Panc1 (cell line): Measurements from ENCODE around the gene AFDN. TPM values are rescaled to one million over a fixed set of nuclear protein-coding genes. Genes with fewer than 3 reads are reported as not detected.

Source experiments
- ATAC-seq: fragments of 200-7000 bp; cut with Tn5 transposase; 2 replicates; pipeline ENCODE4 v1.9.1; 2020; ENCODE audit warnings: mild to moderate bottlenecking, moderate library complexity
- BruUV-seq: library from RNA; stranded (reverse); fragments of 400-500 nt; replicated peaks from 2 replicates; lab custom pipeline; 2021; lab: Mats Ljungman, UMichigan
- CTCF ChIA-PET: fragments of 300-600 bp; sonication (Branson Sonifier 250); formaldehyde crosslinking; loops from one replicate; lab custom pipeline; 2022; ENCODE audit warnings: antibody characterized with exemption; lab: Charles Lee
- POLR2A ChIA-PET: fragments of 300-600 bp; sonication (Branson Sonifier 250); formaldehyde crosslinking; loops from one replicate; lab custom pipeline; 2022; ENCODE audit warnings: antibody characterized with exemption; lab: Charles Lee
- DNase-seq: peaks from one replicate; pipeline ENCODE4 v3.0.0-alpha.2; 2010; ENCODE audit warnings: low read depth, low spot score
- H3K27ac ChIP-seq: 2 replicates; pipeline ENCODE4 v1.5.1; 2011; ENCODE audit warnings: mild to moderate bottlenecking, low read length, inconsistent platforms
- H3K27me3 ChIP-seq: fragments of 200-500 bp; sonication (Bioruptor generic); 2 replicates; pipeline ENCODE4 v1.6.0; 2014; ENCODE audit warnings: low read length, inconsistent platforms; ENCODE audit not compliant: control insufficient read depth, insufficient read depth
- H3K36me3 ChIP-seq: fragments of 200-500 bp; sonication (Bioruptor generic); 2 replicates; pipeline ENCODE4 v1.5.1; 2014; ENCODE audit warnings: inconsistent platforms, mild to moderate bottlenecking, low read length, moderate library complexity; ENCODE audit not compliant: control insufficient read depth, insufficient read depth
- H3K4me1 ChIP-seq: 2 replicates; pipeline ENCODE4 v1.5.1; 2011; ENCODE audit warnings: inconsistent platforms, mild to moderate bottlenecking, low read length, moderate library complexity; ENCODE audit not compliant: control insufficient read depth, insufficient read depth
- H3K4me3 ChIP-seq, 2 experiments: 2 replicates each; pipeline ENCODE4 v1.5.1; 2011 to 2012; ENCODE audit warnings: low read depth in 2 of 2, low read length in 2 of 2, mild to moderate bottlenecking in 2 of 2, inconsistent platforms in 1 of 2, moderate library complexity in 1 of 2
- H3K9me3 ChIP-seq: fragments of 200-500 bp; sonication (Bioruptor generic); 2 replicates; pipeline ENCODE4 v1.5.1; 2014; ENCODE audit warnings: low read depth, mild to moderate bottlenecking, inconsistent platforms, low read length, moderate library complexity; ENCODE audit not compliant: control insufficient read depth, insufficient read depth
- CTCF ChIP-seq: fragments of 450-650 bp; IDR thresholded peaks from 2 replicates; pipeline ENCODE4 v1.5.1; 2017; ENCODE audit warnings: mild to moderate bottlenecking
- POLR2AphosphoS5 ChIP-seq: IDR thresholded peaks from 2 replicates; pipeline ENCODE4 v1.6.1; 2012; ENCODE audit warnings: mild to moderate bottlenecking, low read depth, low read length, moderate library complexity
- REST ChIP-seq, 2 experiments: IDR thresholded peaks; 2 replicates each; pipeline ENCODE4 v1.6.1; 2011 to 2012; ENCODE audit warnings: low read depth in 2 of 2, control low read depth in 1 of 2, low read length in 1 of 2, mild to moderate bottlenecking in 1 of 2, moderate library complexity in 1 of 2; ENCODE audit not compliant: insufficient read depth in 1 of 2
- SIN3A ChIP-seq: IDR thresholded peaks from 2 replicates; pipeline ENCODE4 v1.6.1; 2012; ENCODE audit warnings: low read depth, mild to moderate bottlenecking, low read length, moderate library complexity, borderline replicate concordance; ENCODE audit not compliant: insufficient read depth
- TCF7L2 ChIP-seq: IDR thresholded peaks from 2 replicates; pipeline ENCODE4 v1.6.1; 2011; ENCODE audit warnings: mild to moderate bottlenecking, low read depth, low read length, inconsistent platforms
- in situ Hi-C: cut with HindIII; loops from 2 replicates; pipeline ENCODE4 v1.10.0; 2016; ENCODE audit warnings: low sequenced_read_pairs, low pct_unique_long_range_greater_than_20kb
- intact Hi-C: fragments of 100-400 bp; cut with micrococcal nuclease; formaldehyde crosslinking; loops from one replicate; pipeline ENCODE4 v1.10.0; 2022; ENCODE audit not compliant: unreplicated experiment
- total RNA-seq: library from RNA; stranded (reverse); gene quantifications from one replicate; pipeline ENCODE4 v1.2.1, GENCODE V29; 2021; ENCODE audit not compliant: unreplicated experiment

The AFDN gene
- total RNA-seq, 1 experiment from 2014 or later: 143 TPM

GRCh38 chr6:168020242-168020641 lies 193.5 kb downstream of the AFDN start:
- ChIA-PET CTCF (no interaction called here), POLR2A (no interaction called here)
- BruUV-seq: no TSS peak

GRCh38 chr6:168021581-168021980 lies 194.9 kb downstream of the AFDN start:
- H3K9me3 ChIP-seq: no peaks in the 10 kb centered on the region
- DNase-seq: no peak
- POLR2A ChIA-PET: no interaction called here
- CTCF ChIA-PET: no interaction called here
- peaks cover 13% of the 10 kb centered on the region for H3K4me1 ChIP-seq
- no peaks in the 10 kb centered on the region for H3K36me3 ChIP-seq
- no peaks in the 10 kb centered on the region for H3K27me3 ChIP-seq
- intact Hi-C loops (no loop called here), in situ Hi-C loops (no loop called here)
- TF ChIP-seq POLR2AphosphoS5 (no peak), SIN3A (no peak), TCF7L2 (no peak), REST (IDR thresholded peaks at IDR 0.05; ENCODE audit: insufficient read depth in 1 of 2, low read depth in 2 of 2, low read length in 1 of 2) (no peak), CTCF (no peak)
- 0 out of 2 replicates have a peak overlapping the region, but pooled peaks have one; percentile 23 for H3K27ac ChIP-seq
- ATAC-seq: no peak
- H3K4me3 ChIP-seq: no peak overlapping the region
- BruUV-seq: no TSS peak

More at GRCh38 chr6:168020242-168020641, 193.5 kb downstream of the AFDN start:
- in situ Hi-C loops: no loop called here
- no peak for ATAC-seq
- TF ChIP-seq POLR2AphosphoS5: no peak
- TF ChIP-seq TCF7L2: no peak
- TF ChIP-seq SIN3A: no peak
- TF ChIP-seq REST (IDR thresholded peaks at IDR 0.05; ENCODE audit: insufficient read depth in 1 of 2, low read depth in 2 of 2, low read length in 1 of 2): no peak
- no peak for TF ChIP-seq CTCF
- Histone ChIP-seq H3K36me3 (no peaks in the 10 kb centered on the region), H3K27me3 (no peaks in the 10 kb centered on the region), H3K4me1 (peaks cover 13% of the 10 kb centered on the region), H3K9me3 (no peaks in the 10 kb centered on the region), H3K27ac (no peak overlapping the region), H3K4me3 (no peak overlapping the region)
- intact Hi-C loops: no loop called here
- no peak for DNase-seq

Other genes with a start within 250 kb of the AFDN start
- 0.44 TPM for gene KIF25, start 170.8 kb downstream of the AFDN start, total RNA-seq